Epithelial cell of proximal tubule (primary cell): ENCODE measurements around the gene APBB2. TPM values are rescaled to one million over a fixed set of nuclear protein-coding genes. Genes with fewer than 3 reads are reported as not detected.

Experiments
- DNase-seq: peaks from one replicate; pipeline ENCODE4 v3.0.0-alpha.2; 2011; ENCODE audit warnings: low read depth
- H3K4me3 ChIP-seq: 2 replicates; pipeline ENCODE4 v1.5.1; 2011; ENCODE audit warnings: low read depth, mild to moderate bottlenecking, low read length
- total RNA-seq: library from RNA; depleted of rRNA; stranded (reverse); fragments of >200 nt; gene quantifications from 2 replicates; pipeline ENCODE4 v1.2.3, GENCODE V29; 2015
- TF ChIP-seq, protein P1 (sequence below): conservative IDR thresholded peaks from 2 replicates; pipeline ENCODE4 v1.5.1; 2012; ENCODE audit warnings: low read depth, mild to moderate bottlenecking, low read length

APBB2 gene
- total RNA-seq, 1 donor from 2014 or later, result 27.9 TPM

DNA sequence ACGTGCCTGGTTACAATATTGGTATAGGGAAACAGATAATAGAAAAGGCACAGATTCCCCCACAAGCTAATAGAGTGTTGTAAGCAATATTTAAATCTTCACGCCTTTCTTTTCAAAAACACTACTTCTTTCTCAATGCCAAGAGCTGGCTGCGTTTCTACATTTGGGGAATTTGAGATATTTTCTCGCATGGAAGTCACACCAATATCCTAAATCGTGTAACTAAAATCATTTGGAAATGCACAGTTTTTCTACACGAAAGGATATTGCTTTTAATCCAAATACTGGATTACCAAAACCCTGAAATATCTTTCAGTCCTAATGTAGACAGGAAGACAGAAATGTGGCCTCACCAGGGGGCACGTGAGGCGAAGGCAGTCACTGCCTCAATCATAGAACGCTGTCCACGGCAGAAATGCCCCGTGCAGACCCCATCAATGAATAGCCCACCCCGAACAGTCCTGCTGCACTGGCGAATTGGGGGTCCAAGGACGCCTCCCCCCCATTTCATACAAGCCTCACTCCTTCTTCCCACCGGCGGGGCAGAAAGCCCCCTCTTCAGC lies 358.0 kb downstream of the APBB2 start:
- H3K4me3 ChIP-seq, result peak overlapping the region; percentile 59
- TF ChIP-seq, protein P1, sequence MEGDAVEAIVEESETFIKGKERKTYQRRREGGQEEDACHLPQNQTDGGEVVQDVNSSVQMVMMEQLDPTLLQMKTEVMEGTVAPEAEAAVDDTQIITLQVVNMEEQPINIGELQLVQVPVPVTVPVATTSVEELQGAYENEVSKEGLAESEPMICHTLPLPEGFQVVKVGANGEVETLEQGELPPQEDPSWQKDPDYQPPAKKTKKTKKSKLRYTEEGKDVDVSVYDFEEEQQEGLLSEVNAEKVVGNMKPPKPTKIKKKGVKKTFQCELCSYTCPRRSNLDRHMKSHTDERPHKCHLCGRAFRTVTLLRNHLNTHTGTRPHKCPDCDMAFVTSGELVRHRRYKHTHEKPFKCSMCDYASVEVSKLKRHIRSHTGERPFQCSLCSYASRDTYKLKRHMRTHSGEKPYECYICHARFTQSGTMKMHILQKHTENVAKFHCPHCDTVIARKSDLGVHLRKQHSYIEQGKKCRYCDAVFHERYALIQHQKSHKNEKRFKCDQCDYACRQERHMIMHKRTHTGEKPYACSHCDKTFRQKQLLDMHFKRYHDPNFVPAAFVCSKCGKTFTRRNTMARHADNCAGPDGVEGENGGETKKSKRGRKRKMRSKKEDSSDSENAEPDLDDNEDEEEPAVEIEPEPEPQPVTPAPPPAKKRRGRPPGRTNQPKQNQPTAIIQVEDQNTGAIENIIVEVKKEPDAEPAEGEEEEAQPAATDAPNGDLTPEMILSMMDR, result no peak
- no peak for DNase-seq

DNA sequence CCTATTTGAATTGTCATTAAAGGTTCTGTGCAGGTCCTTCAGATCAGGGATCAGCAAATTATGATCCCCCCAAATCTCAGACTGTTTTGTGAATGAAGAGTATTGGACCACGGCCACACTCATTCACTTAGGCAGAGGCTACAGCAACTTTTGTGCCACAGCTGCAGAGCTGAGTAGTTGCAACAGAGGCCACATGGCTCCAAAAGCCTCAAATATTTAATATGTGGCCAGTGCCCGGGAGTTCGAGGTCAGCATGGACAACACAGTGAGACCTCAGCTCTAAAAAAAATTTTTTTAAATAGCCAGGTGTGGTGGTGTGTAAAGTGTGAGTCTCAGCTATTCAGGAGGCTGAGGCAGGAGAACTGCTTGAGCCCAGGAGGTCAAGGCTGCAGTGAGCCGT lies 363.8 kb downstream of the APBB2 start:
- TF ChIP-seq, protein P1, result no peak
- DNase-seq, result no peak
- H3K4me3 ChIP-seq, result no peak overlapping the region

DNA sequence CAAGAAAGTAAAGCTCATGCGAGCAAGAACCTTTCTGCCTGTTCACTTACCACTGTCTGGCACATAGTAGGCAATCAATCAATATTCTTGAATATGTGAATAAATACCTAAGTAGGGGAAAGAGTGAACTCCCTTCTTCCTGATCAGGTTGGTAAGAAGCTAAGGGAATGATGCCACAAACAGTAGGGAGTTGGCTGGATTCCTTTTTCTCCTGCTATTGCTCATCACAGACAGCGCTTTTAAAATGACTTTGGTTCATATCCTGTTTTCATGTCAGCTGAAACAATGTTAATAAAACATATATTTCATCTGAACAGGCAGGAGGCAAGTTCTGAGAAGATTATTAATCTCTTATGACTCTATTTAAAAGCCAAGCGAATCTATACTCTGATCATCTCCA lies 365.4 kb downstream of the APBB2 start:
- TF ChIP-seq, protein P1, result no peak
- no peak for DNase-seq
- no peak overlapping the region for H3K4me3 ChIP-seq

DNA sequence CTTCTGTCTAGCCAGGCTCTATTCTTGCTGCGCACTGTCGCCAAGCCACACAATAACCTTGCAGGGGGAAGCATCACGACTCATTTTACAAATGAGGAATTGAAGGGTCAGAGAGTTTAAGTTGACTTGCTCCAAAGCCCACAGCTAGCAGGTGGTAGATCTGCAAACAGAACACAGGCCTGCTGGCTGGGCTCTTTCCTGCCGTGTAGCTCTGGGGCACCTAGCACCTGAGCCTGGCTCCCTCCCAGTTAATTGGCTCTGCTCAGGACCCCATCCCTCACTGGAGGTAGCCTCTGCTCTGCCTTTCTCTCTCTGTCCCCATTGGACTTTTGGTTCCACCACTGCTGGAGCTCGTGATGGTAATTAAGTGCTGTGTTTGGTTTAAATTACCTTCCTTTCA lies 366.1 kb downstream of the APBB2 start:
- TF ChIP-seq, protein P1, result no peak
- no peak overlapping the region for H3K4me3 ChIP-seq
- no peak for DNase-seq

DNA sequence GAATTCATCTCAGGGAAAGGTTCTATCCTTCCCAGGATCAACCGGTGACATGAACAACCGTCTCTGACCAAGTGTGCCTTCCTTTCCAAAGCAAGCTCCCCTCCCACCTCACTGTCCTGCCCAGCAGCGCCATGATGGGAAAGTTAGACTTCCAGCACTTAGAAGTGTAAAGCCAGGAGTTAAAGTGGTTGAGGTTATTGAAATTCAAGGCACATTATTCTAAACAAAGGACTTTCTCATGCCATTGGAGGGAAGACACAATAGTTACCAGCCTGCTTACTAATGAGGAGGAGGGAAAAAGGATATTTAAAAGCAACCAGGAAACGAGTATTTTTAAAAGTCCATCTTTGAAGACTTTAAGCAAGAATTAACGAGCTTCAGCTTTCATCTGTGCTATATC lies 367.8 kb downstream of the APBB2 start:
- TF ChIP-seq, protein P1, result no peak
- H3K4me3 ChIP-seq, result no peak overlapping the region
- no peak for DNase-seq

DNA sequence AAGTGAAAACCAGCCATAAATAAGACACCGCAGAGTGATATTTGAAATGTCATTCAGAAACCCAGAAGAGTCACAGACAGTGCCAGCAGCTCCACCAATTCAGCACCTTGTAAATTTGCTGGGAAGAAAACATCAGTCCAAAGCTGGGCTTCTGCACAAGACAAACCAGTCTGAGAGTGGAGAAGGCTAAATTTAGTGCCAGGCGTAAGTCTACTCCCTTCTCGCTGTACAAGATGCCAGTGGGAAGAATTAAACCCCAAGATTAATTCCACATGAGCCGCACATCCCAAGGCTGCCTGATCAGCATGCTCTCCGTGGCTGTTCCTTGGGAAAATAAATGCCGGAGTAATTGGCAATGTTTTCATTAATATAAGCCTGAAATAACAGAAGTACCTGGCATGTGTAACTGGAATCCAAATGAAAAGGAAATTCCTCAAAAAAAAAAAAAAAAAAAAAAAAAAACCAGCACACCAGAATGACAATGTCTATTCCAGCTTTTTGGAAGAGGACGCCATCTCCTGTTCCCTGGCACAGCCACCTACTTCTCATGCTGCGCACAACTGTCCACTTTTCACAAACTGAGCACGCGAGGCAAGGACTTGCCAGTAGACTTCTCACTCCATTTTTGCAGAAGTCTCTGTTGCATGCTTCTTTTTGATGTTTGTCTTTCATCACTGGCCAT lies 369.0 kb downstream of the APBB2 start:
- no peak overlapping the region for H3K4me3 ChIP-seq
- TF ChIP-seq, protein P1, result no peak
- DNase-seq, result no peak

DNA sequence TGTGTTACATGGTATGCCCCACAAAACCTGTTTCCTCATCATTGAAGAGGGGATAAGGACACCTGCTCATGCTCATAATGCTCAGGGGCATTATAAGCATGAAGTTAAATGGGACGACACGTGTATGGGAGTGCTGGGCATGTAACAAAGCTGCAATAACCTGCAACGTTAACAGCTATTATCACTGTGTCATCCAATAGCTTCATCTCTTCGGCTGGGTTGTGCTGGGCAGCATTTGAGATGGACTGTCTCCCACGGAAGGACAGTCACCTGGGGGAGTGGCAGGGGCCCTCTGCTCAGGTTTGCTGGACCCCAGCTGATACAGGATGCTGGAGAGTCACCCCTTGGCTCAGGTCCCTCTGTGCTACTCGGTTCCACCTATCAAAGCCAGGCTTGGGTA lies 370.1 kb downstream of the APBB2 start:
- no peak overlapping the region for H3K4me3 ChIP-seq
- no peak for DNase-seq
- TF ChIP-seq, protein P1, result no peak
